A549 (cell line): ENCODE data around the gene UBIAD1. TPM values are rescaled to one million over a fixed set of nuclear protein-coding genes. Genes with fewer than 3 reads are reported as not detected.

Experiments
- ATAC-seq, 2 experiments: fragments of 200-7000 bp in 1 of 2; fragments of >200 bp in 1 of 2; cut with Nextera tagmentation in 1 of 2; cut with Tn5 transposase in 1 of 2; 3 replicates each; pipeline versions ENCODE4 v1.8.0 to v1.9.1; 2018 to 2020; ENCODE audit warnings: mild to moderate bottlenecking in 1 of 2, moderate library complexity in 1 of 2
- CTCF ChIA-PET: fragments of 300-600 bp; sonication (Branson Sonifier 250); formaldehyde crosslinking; extraction: SDS; loops from one replicate; lab custom pipeline; 2021; ENCODE audit warnings: antibody characterized with exemption, inconsistent platforms; lab: Yijun Ruan, JAX
- POLR2A ChIA-PET: fragments of 350-600 bp; formaldehyde crosslinking; extraction: SDS; loops from one replicate; lab custom pipeline; 2021; ENCODE audit warnings: antibody characterized with exemption, inconsistent platforms; lab: Yijun Ruan, JAX
- DNase-seq, 2 experiments: peaks; one replicate each; pipeline versions ENCODE4 v3.0.0 to v3.0.0-alpha.2; 2011 to 2016; ENCODE audit warnings: low read depth in 1 of 2, low spot score in 1 of 2
- FAIRE-seq: peaks from 2 replicates; lab custom pipeline; 2011; peaks lifted over from hg19 to GRCh38; lab: Jason Lieb, UNC
- H3K27ac ChIP-seq, 2 experiments: fragments of >200 bp; sonication (Bioruptor Twin); formaldehyde crosslinking; 3 replicates each; pipeline ENCODE4 v1.5.1; 2016 to 2017
- H3K4me1 ChIP-seq: fragments of >200 bp; sonication (Bioruptor Twin); formaldehyde crosslinking; 3 replicates; pipeline ENCODE4 v1.6.1; 2016
- H3K4me2 ChIP-seq: fragments of >200 bp; sonication (Bioruptor Twin); formaldehyde crosslinking; 3 replicates; pipeline ENCODE4 v1.6.1; 2016
- H3K4me3 ChIP-seq: fragments of >200 bp; sonication (Bioruptor Twin); formaldehyde crosslinking; 3 replicates; pipeline ENCODE4 v1.5.1; 2016
- H3K9me3 ChIP-seq: fragments of >200 bp; sonication (Bioruptor Twin); formaldehyde crosslinking; 3 replicates; pipeline ENCODE4 v1.6.1; 2016
- ATOH8 ChIP-seq: fragments of 250-450 bp; sonication (Bioruptor Pico); IDR thresholded peaks from 2 replicates; pipeline ENCODE4 v1.5.0; 2020; ENCODE audit warnings: low read depth, mild to moderate bottlenecking, moderate library complexity
- CBX2 ChIP-seq: fragments of 200-600 bp; sonication (generic); IDR thresholded peaks from 2 replicates; pipeline ENCODE4 v1.6.1; 2016; ENCODE audit warnings: low read depth, mild to moderate bottlenecking, borderline replicate concordance
- CEBPB ChIP-seq, 2 experiments: fragments of >200 bp in 1 of 2; sonication (Bioruptor Twin) in 1 of 2; formaldehyde crosslinking in 1 of 2; IDR thresholded peaks; 2 replicates each; pipeline ENCODE4 v1.6.1; 2012 to 2016
- CHD4 ChIP-seq: fragments of 200-600 bp; sonication (generic); IDR thresholded peaks from 2 replicates; pipeline ENCODE4 v1.6.1; 2016; ENCODE audit warnings: antibody characterized with exemption, mild to moderate bottlenecking, borderline replicate concordance
- ELK1 ChIP-seq: fragments of 150-350 bp; IDR thresholded peaks from 2 replicates; pipeline ENCODE4 v1.6.1; 2014; ENCODE audit warnings: low read depth, mild to moderate bottlenecking, low read length
- FOSL2 ChIP-seq, 2 experiments: fragments of 450-650 bp in 1 of 2; fragments of >200 bp in 1 of 2; sonication (Bioruptor Twin) in 1 of 2; formaldehyde crosslinking; IDR thresholded peaks; 2 replicates each; pipeline versions ENCODE4 v1.5.0 to v1.6.1; 2016 to 2020; ENCODE audit warnings: mild to moderate bottlenecking in 1 of 2, moderate library complexity in 1 of 2
- HEYL ChIP-seq: fragments of 250-450 bp; sonication (Bioruptor Pico); IDR thresholded peaks from 2 replicates; pipeline ENCODE4 v1.8.0; 2021; ENCODE audit warnings: mild to moderate bottlenecking, moderate library complexity
- HOXB13 ChIP-seq: fragments of 250-450 bp; sonication (Bioruptor Pico); IDR thresholded peaks from 2 replicates; pipeline ENCODE4 v1.5.0; 2020; ENCODE audit warnings: low read depth, mild to moderate bottlenecking, moderate library complexity
- HOXB5 ChIP-seq: fragments of 250-450 bp; sonication (Bioruptor Pico); IDR thresholded peaks from 2 replicates; pipeline ENCODE4 v1.5.0; 2020; ENCODE audit warnings: mild to moderate bottlenecking, moderate library complexity
- POLR2A ChIP-seq: IDR thresholded peaks from 2 replicates; pipeline ENCODE4 v1.6.1; 2012; ENCODE audit warnings: mild to moderate bottlenecking, low read length
- USF2 ChIP-seq: fragments of 450-650 bp; IDR thresholded peaks from 2 replicates; pipeline ENCODE4 v1.6.1; 2014; ENCODE audit warnings: antibody characterized with exemption
- ZNF302 ChIP-seq: fragments of 250-450 bp; sonication (Bioruptor Pico); IDR thresholded peaks from 2 replicates; pipeline ENCODE4 v1.9.0; 2021; ENCODE audit warnings: inconsistent platforms, mild to moderate bottlenecking, moderate library complexity
- WGBS: methylation state at CpG from one replicate; pipeline ENCODE4 v1.1.6; 2017; ENCODE audit errors: missing lambda C conversion rate; 5-methylcytosine and 5-hydroxymethylcytosine counted together
- polyA plus RNA-seq, 4 experiments: library from polyadenylated mRNA; depleted of rRNA in 3 of 4; stranded (reverse); fragments of >200 nt; fragmentation: RNase III in 1 of 4; extraction: RNeasy Plus Mini Kit Qiagen cat#74134 plus additional on column Dnase treatment in 1 of 4; gene quantifications; 2 replicates in 3 of 4; 3 replicates in 1 of 4; pipeline ENCODE4 v1.2.3, GENCODE V29; 2011 to 2017
- TF ChIP-seq, protein P1 (sequence below): IDR thresholded peaks from 2 replicates; pipeline ENCODE4 v1.6.1; 2012

The UBIAD1 gene
- polyA plus RNA-seq, 2 of the 4 experiments (the other 2 are of a cell fraction), result 9.9 to 14.9 TPM

- DNase-seq, result no peak
- H3K4me3 ChIP-seq, result no peak overlapping the region
- ChIA-PET CTCF (no interaction called here), POLR2A (no interaction called here)
- TF ChIP-seq ZNF302 (CRISPR knock-in tag) (no peak), USF2 (no peak), POLR2A (no peak)
- no peak overlapping the region for H3K4me2 ChIP-seq
- no peak for FAIRE-seq
- no peak overlapping the region for H3K27ac ChIP-seq
- no peaks in the 10 kb centered on the region for H3K9me3 ChIP-seq
- ATAC-seq, result no peak
- 58% methylated on average over 8 of the region's 15 CpGs for WGBS
- H3K4me1 ChIP-seq, result no peaks in the 10 kb centered on the region
Measured at GRCh38 chr1:11311816-11312755, 39.1 kb downstream of the UBIAD1 start.

- TF ChIP-seq ELK1 (no peak), HEYL (CRISPR knock-in tag) (no peak), CBX2 (no peak), ATOH8 (CRISPR knock-in tag) (no peak), HOXB13 (CRISPR knock-in tag) (no peak), CEBPB (IDR thresholded peaks at IDR 0.05) (no peak), ZNF302 (CRISPR knock-in tag) (no peak), FOSL2 (IDR thresholded peaks at IDR 0.05) (no peak), FOSL2 (CRISPR knock-in tag; IDR thresholded peaks at IDR 0.05) (no peak)
- TF ChIP-seq, protein P1, sequence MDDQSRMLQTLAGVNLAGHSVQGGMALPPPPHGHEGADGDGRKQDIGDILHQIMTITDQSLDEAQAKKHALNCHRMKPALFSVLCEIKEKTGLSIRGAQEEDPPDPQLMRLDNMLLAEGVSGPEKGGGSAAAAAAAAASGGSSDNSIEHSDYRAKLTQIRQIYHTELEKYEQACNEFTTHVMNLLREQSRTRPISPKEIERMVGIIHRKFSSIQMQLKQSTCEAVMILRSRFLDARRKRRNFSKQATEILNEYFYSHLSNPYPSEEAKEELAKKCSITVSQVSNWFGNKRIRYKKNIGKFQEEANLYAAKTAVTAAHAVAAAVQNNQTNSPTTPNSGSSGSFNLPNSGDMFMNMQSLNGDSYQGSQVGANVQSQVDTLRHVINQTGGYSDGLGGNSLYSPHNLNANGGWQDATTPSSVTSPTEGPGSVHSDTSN, result no peak
- TF ChIP-seq, all 56 proteins: peak for 0
- POLR2A ChIA-PET, result no interaction called here
- WGBS, result 72% methylated on average over 8 of the region's 8 CpGs
- Histone ChIP-seq H3K4me1 (no peaks in the 10 kb centered on the region), H3K9me3 (no peaks in the 10 kb centered on the region), H3K27ac (no peak overlapping the region), H3K4me3 (no peak overlapping the region), H3K4me2 (no peak overlapping the region)
- FAIRE-seq (no peak), ATAC-seq (no peak), DNase-seq (no peak)
- CTCF ChIA-PET, result no interaction called here
Measured at GRCh38 chr1:11314959-11315358, 42.0 kb downstream of the UBIAD1 start.

GRCh38 chr1:11316701-11317100 lies 43.7 kb downstream of the UBIAD1 start:
- H3K27ac ChIP-seq, result no peak overlapping the region
- WGBS, result 66% methylated on average over 6 of the region's 6 CpGs
- H3K4me2 ChIP-seq, result no peak overlapping the region
- CTCF ChIA-PET, result interaction anchor here (0.6 to 1.5 kb wide), 5 partner anchors 99 to 327 kb away, joined by 3 to 6 read pairs (median 4); no protein-coding TSS in a partner anchor
- FAIRE-seq, result no peak
- no peak for DNase-seq
- no peak for ATAC-seq
- TF ChIP-seq HOXB5 (CRISPR knock-in tag) (no peak), ZNF302 (CRISPR knock-in tag) (no peak), CHD4 (no peak)
- POLR2A ChIA-PET, result no interaction called here
- H3K4me3 ChIP-seq, result no peak overlapping the region
- no peaks in the 10 kb centered on the region for H3K9me3 ChIP-seq
- no peaks in the 10 kb centered on the region for H3K4me1 ChIP-seq
